ENCODE results near the gene HMX2. TPM values are rescaled to one million over a fixed set of nuclear protein-coding genes. Genes with fewer than 3 reads are reported as not detected.

The HMX2 gene
- total and polyA plus RNA-seq, 2 of the 13 experiments (the other 11 are each of a cell fraction or from before 2014, with no cell fraction given), result not detected

DNA sequence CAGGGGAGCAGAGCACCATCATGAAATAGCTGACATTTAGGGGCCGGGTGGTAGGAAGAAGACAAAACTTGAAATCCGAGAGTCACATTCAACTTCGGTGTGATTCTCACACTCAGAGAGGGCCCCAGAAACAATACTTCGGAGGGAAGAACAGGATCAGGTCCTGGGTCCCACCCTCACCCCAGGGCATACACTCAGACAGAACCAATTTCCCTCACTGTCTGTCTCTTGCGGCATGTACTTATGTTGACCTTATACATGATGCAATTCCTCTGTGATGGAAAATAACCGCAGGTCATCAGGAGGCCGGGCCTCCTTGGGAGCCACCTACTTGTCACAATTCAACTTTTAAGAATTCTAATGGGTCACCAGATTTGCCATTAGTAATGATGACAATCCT lies 38.5 kb upstream of the HMX2 start:
- ATAC-seq (no peak; the same call in 2 of the 3 replicates), FAIRE-seq (no peak)

More for the DNA sequence above, 38.5 kb upstream of the HMX2 start:
- ChIA-PET CTCF (ENCODE audit: low intra/inter-chr PET ratio, low total read pairs) (no interaction called here), POLR2A (no interaction called here)
- intact Hi-C loops (cut with micrococcal nuclease; ENCODE audit: unreplicated experiment), result no loop called here
- H3K79me2 ChIP-seq (ENCODE audit: insufficient read depth, low read length), result no peaks in the 10 kb centered on the region
- H3K9ac ChIP-seq (ENCODE audit: insufficient read depth, low read depth, low read length), result no peak overlapping the region
- H3K4me3 ChIP-seq (replicated peaks in 1 of 3; ENCODE audit: insufficient read depth in 1 of 3, low read depth in 2 of 3, low read length in 3 of 3), result no peak overlapping the region
- no peaks in the 10 kb centered on the region for H3K4me1 ChIP-seq (ENCODE audit: insufficient read depth, low read length)
- H3K9me3 ChIP-seq (ENCODE audit: low read length), result no peaks in the 10 kb centered on the region
- BruUV-seq (replicated peaks), result no TSS peak
- H3K27me3 ChIP-seq (ENCODE audit: control insufficient read depth in 1 of 2, insufficient read depth in 2 of 2, low read length in 2 of 2), result peaks cover 0 to 33% of the 10 kb centered on the region in 2 experiments; a peak in 2 of 5 replicates
- no peak for TF ChIP-seq ZMYM2 (CRISPR knock-in tag; IDR thresholded peaks at IDR 0.05)
- TF ChIP-seq, protein P1, sequence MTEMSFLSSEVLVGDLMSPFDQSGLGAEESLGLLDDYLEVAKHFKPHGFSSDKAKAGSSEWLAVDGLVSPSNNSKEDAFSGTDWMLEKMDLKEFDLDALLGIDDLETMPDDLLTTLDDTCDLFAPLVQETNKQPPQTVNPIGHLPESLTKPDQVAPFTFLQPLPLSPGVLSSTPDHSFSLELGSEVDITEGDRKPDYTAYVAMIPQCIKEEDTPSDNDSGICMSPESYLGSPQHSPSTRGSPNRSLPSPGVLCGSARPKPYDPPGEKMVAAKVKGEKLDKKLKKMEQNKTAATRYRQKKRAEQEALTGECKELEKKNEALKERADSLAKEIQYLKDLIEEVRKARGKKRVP (CRISPR knock-in tag; IDR thresholded peaks at IDR 0.05), result peak in 1 of 2 experiments; percentile 94; a peak in 2 of 4 replicates
- TF ChIP-seq, protein P2, sequence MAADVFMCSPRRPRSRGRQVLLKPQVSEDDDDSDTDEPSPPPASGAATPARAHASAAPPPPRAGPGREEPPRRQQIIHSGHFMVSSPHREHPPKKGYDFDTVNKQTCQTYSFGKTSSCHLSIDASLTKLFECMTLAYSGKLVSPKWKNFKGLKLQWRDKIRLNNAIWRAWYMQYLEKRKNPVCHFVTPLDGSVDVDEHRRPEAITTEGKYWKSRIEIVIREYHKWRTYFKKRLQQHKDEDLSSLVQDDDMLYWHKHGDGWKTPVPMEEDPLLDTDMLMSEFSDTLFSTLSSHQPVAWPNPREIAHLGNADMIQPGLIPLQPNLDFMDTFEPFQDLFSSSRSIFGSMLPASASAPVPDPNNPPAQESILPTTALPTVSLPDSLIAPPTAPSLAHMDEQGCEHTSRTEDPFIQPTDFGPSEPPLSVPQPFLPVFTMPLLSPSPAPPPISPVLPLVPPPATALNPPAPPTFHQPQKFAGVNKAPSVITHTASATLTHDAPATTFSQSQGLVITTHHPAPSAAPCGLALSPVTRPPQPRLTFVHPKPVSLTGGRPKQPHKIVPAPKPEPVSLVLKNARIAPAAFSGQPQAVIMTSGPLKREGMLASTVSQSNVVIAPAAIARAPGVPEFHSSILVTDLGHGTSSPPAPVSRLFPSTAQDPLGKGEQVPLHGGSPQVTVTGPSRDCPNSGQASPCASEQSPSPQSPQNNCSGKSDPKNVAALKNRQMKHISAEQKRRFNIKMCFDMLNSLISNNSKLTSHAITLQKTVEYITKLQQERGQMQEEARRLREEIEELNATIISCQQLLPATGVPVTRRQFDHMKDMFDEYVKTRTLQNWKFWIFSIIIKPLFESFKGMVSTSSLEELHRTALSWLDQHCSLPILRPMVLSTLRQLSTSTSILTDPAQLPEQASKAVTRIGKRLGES (CRISPR knock-in tag; IDR thresholded peaks at IDR 0.05; ENCODE audit: borderline replicate concordance), result no peak
- TF ChIP-seq IRF2 (CRISPR knock-in tag; IDR thresholded peaks at IDR 0.05), result no peak
- TF ChIP-seq JARID2 (CRISPR knock-in tag; IDR thresholded peaks at IDR 0.05; ENCODE audit: insufficient replicate concordance), result no peak
- no peak for TF ChIP-seq ZNF10 (CRISPR knock-in tag; IDR thresholded peaks at IDR 0.05; ENCODE audit: borderline replicate concordance, low read depth)
- TF ChIP-seq RARA (CRISPR knock-in tag; IDR thresholded peaks at IDR 0.05), result peak; percentile 70
- TF ChIP-seq SAFB2 (CRISPR knock-in tag; IDR thresholded peaks at IDR 0.05; ENCODE audit: borderline replicate concordance, low read depth), result no peak
- no peak for TF ChIP-seq ZNF891 (CRISPR knock-in tag; IDR thresholded peaks at IDR 0.05)
- TF ChIP-seq ZNF468 (CRISPR knock-in tag; IDR thresholded peaks at IDR 0.05), result no peak
- no peak for TF ChIP-seq SALL1 (CRISPR knock-in tag; IDR thresholded peaks at IDR 0.05)
- no peak for TF ChIP-seq KAT7 (CRISPR knock-in tag; IDR thresholded peaks at IDR 0.05; ENCODE audit: borderline replicate concordance)
- TF ChIP-seq CEBPB (IDR thresholded peaks at IDR 0.05; ENCODE audit: borderline replicate concordance, low read depth, low read length), result peak; percentile 76
- TF ChIP-seq REL (CRISPR knock-in tag; conservative IDR thresholded peaks at IDR 0.05), result no peak
- TF ChIP-seq ZNF660 (CRISPR knock-in tag; IDR thresholded peaks at IDR 0.05; ENCODE audit: borderline replicate concordance, low read depth), result no peak
- TF ChIP-seq FLYWCH1 (CRISPR knock-in tag; IDR thresholded peaks at IDR 0.05), result no peak
- no peak for TF ChIP-seq ZNF124 (CRISPR knock-in tag; IDR thresholded peaks at IDR 0.05)
- peak in 1 of 2 experiments; percentile 16; a peak in 1 of 4 replicates for TF ChIP-seq EP300 (IDR thresholded peaks at IDR 0.05; ENCODE audit: low read depth in 2 of 2, low read length in 2 of 2)
- no peak for TF ChIP-seq EP300 (CRISPR knock-in tag; IDR thresholded peaks at IDR 0.05; ENCODE audit: borderline replicate concordance)
- peak; percentile 64 for TF ChIP-seq CEBPG (CRISPR knock-in tag; IDR thresholded peaks at IDR 0.05)
- TF ChIP-seq SETDB1 (CRISPR knock-in tag; IDR thresholded peaks at IDR 0.05; ENCODE audit: borderline replicate concordance), result no peak
- no peak for DNase-seq (ENCODE audit: low spot score)
- H3K4me2 ChIP-seq (ENCODE audit: low read depth, low read length), result no peak overlapping the region
- H3K27ac ChIP-seq (ENCODE audit: extremely low read length, insufficient read depth, low read length), result no peak overlapping the region
- 11% methylated on average over 7 of the region's 7 CpGs for WGBS (ENCODE audit: low lambda C conversion rate)
- no peaks in the 10 kb centered on the region for H4K20me1 ChIP-seq (ENCODE audit: insufficient read depth, low read length)
- no peaks in the 10 kb centered on the region for H3K36me3 ChIP-seq (replicated peaks in 1 of 2; ENCODE audit: control insufficient read depth in 1 of 2, insufficient read depth in 2 of 2, low read length in 2 of 2)
- no peak overlapping the region for H2AFZ ChIP-seq (ENCODE audit: low read length)
- in situ Hi-C loops (cut with HindIII; ENCODE audit: extremely low pct_ligation_motif_present, low pct_unique_long_range_greater_than_20kb), result no loop called here

Measured in HepG2 (cell line).